Astrocyte (in vitro differentiated cells and primary cell): Measurements from ENCODE around the gene ELOVL1. TPM values are rescaled to one million over a fixed set of nuclear protein-coding genes. Genes with fewer than 3 reads are reported as not detected.
A peak's percentile ranks its signal among the peaks of the same experiment; 100 is the strongest.

ENCODE experiments used
- DNase-seq: peaks from one replicate; pipeline ENCODE4 v3.0.0-alpha.2; 2010; ENCODE audit warnings: low read depth
- FAIRE-seq: peaks from 2 replicates; lab custom pipeline; 2011; peaks lifted over from hg19 to GRCh38; lab: Jason Lieb, UNC
- H2AFZ ChIP-seq: 2 replicates; pipeline ENCODE4 v1.6.0; 2012; ENCODE audit warnings: low read depth, low read length, inconsistent platforms
- H3K27ac ChIP-seq: 2 replicates; pipeline ENCODE4 v1.5.1; 2011; ENCODE audit warnings: low read depth, low read length, inconsistent platforms
- H3K27me3 ChIP-seq: 2 replicates; pipeline ENCODE4 v1.6.0; 2011; ENCODE audit warnings: low read length, inconsistent platforms; ENCODE audit not compliant: insufficient read depth
- H3K36me3 ChIP-seq: 2 replicates; pipeline ENCODE4 v1.5.1; 2011; ENCODE audit warnings: low read length, inconsistent platforms; ENCODE audit not compliant: insufficient read depth
- H3K4me1 ChIP-seq: 2 replicates; pipeline ENCODE4 v1.5.1; 2011; ENCODE audit warnings: low read length, inconsistent platforms; ENCODE audit not compliant: insufficient read depth
- H3K4me2 ChIP-seq: 2 replicates; pipeline ENCODE4 v1.6.0; 2012; ENCODE audit warnings: low read length, inconsistent platforms
- H3K4me3 ChIP-seq: 2 replicates; pipeline ENCODE4 v1.5.1; 2011; ENCODE audit warnings: low read depth, mild to moderate bottlenecking, low read length, inconsistent platforms; ENCODE audit not compliant: insufficient read depth
- H3K79me2 ChIP-seq: 2 replicates; pipeline ENCODE4 v1.6.0; 2012; ENCODE audit warnings: mild to moderate bottlenecking, low read length, inconsistent platforms; ENCODE audit not compliant: insufficient read depth
- H3K9ac ChIP-seq: 2 replicates; pipeline ENCODE4 v1.6.0; 2012; ENCODE audit warnings: mild to moderate bottlenecking, low read length, inconsistent platforms
- H3K9me3 ChIP-seq: 2 replicates; pipeline ENCODE4 v1.5.1; 2012; ENCODE audit warnings: low read depth, mild to moderate bottlenecking, low read length, inconsistent platforms; ENCODE audit not compliant: insufficient read depth
- H4K20me1 ChIP-seq: 2 replicates; pipeline ENCODE4 v1.6.0; 2012; ENCODE audit warnings: low read length, inconsistent platforms; ENCODE audit not compliant: insufficient read depth
- H3K27ac Mint-ChIP-seq: one replicate; pipeline ENCODE4 v1.8.0; 2021; ENCODE audit warnings: mild to moderate bottlenecking, mixed read lengths; ENCODE audit not compliant: unreplicated experiment
- H3K27me3 Mint-ChIP-seq: one replicate; pipeline ENCODE4 v1.8.0; 2021; ENCODE audit warnings: low read depth, mixed read lengths; ENCODE audit not compliant: unreplicated experiment
- H3K36me3 Mint-ChIP-seq: one replicate; pipeline ENCODE4 v1.8.0; 2021; ENCODE audit warnings: low read depth, mixed read lengths; ENCODE audit not compliant: unreplicated experiment
- H3K4me1 Mint-ChIP-seq: one replicate; pipeline ENCODE4 v1.8.0; 2021; ENCODE audit warnings: low read depth, mixed read lengths; ENCODE audit not compliant: unreplicated experiment
- H3K4me3 Mint-ChIP-seq: one replicate; pipeline ENCODE4 v1.8.0; 2021; ENCODE audit warnings: mild to moderate bottlenecking, moderate library complexity, mixed read lengths; ENCODE audit not compliant: unreplicated experiment
- H3K9me3 Mint-ChIP-seq: one replicate; pipeline ENCODE4 v1.8.0; 2021; ENCODE audit warnings: mild to moderate bottlenecking, mixed read lengths; ENCODE audit not compliant: unreplicated experiment
- EZH2 ChIP-seq: IDR thresholded peaks from 2 replicates; pipeline ENCODE4 v1.6.1; 2012; ENCODE audit warnings: mild to moderate bottlenecking, low read length, inconsistent platforms; ENCODE audit not compliant: insufficient read depth
- total RNA-seq: library from RNA; stranded (reverse); gene quantifications from 2 replicates; pipeline ENCODE4 v1.2.1, GENCODE V29; 2021
- TF ChIP-seq, protein P1 (sequence below): IDR thresholded peaks from 2 replicates; pipeline ENCODE4 v1.5.1; 2011; ENCODE audit warnings: low read depth, mild to moderate bottlenecking, inconsistent platforms, low read length, moderate library complexity; ENCODE audit not compliant: insufficient read depth

The ELOVL1 gene
- total RNA-seq, 1 donor from 2014 or later: 131 TPM

DNA sequence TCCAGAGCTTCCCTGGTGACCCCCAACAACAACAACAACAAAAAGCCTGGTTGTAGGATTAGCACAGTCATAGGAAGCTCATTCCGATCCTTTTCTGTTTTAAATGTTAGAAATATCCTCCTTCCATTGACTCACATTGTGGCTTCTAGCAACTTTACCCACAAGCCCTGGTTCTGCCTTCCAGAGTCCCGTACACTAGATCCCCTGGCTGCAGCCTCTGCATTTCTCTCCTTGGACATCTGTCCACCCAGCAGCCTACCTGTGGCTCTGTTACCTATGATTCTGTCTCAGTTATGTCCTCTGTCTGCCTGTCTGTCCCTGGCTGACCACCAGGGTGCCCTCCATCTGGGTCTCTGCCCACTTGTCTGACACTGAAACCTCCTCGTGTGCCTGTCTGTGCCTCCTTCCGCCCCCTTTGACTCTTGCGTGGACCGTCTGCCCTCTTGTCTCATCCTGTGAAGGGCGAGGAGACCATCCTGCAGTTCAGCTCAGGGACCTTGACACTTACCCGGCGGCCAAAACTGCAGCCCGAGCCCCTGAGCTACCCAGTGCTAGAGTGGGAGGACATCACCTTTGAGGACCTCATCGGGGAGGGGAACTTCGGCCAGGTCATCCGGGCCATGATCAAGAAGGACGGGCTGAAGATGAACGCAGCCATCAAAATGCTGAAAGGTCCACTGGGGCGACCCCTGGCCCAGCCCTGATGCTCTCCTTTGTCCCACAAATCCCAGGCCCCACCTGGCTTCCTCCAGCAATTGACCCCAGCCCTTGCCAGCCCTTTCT, 50.9 kb downstream of the ELOVL1 start:
- H3K4me3 ChIP-seq: no peak overlapping the region
- FAIRE-seq (no peak), DNase-seq (no peak)
- H3K27me3 Mint-ChIP-seq: peaks cover 17% of the 10 kb centered on the region
- no peak overlapping the region for H3K27ac ChIP-seq
- no peaks in the 10 kb centered on the region for H3K79me2 ChIP-seq
- H3K4me2 ChIP-seq: no peak overlapping the region
- H3K4me3 Mint-ChIP-seq: peak overlapping the region; percentile 4
- no peaks in the 10 kb centered on the region for H3K9me3 ChIP-seq
- peaks cover 8% of the 10 kb centered on the region for H3K4me1 Mint-ChIP-seq
- H3K36me3 Mint-ChIP-seq: peaks cover 2% of the 10 kb centered on the region
- no peaks in the 10 kb centered on the region for H3K4me1 ChIP-seq
- H2AFZ ChIP-seq: no peak overlapping the region
- peaks cover 2% of the 10 kb centered on the region for H3K9me3 Mint-ChIP-seq
- H3K36me3 ChIP-seq: no peaks in the 10 kb centered on the region
- H3K27ac Mint-ChIP-seq: no peak overlapping the region
- H3K9ac ChIP-seq: no peak overlapping the region
- TF ChIP-seq, protein P1, sequence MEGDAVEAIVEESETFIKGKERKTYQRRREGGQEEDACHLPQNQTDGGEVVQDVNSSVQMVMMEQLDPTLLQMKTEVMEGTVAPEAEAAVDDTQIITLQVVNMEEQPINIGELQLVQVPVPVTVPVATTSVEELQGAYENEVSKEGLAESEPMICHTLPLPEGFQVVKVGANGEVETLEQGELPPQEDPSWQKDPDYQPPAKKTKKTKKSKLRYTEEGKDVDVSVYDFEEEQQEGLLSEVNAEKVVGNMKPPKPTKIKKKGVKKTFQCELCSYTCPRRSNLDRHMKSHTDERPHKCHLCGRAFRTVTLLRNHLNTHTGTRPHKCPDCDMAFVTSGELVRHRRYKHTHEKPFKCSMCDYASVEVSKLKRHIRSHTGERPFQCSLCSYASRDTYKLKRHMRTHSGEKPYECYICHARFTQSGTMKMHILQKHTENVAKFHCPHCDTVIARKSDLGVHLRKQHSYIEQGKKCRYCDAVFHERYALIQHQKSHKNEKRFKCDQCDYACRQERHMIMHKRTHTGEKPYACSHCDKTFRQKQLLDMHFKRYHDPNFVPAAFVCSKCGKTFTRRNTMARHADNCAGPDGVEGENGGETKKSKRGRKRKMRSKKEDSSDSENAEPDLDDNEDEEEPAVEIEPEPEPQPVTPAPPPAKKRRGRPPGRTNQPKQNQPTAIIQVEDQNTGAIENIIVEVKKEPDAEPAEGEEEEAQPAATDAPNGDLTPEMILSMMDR: peak; percentile 4
- no peak for TF ChIP-seq EZH2
- H3K27me3 ChIP-seq: no peaks in the 10 kb centered on the region
- no peaks in the 10 kb centered on the region for H4K20me1 ChIP-seq

DNA sequence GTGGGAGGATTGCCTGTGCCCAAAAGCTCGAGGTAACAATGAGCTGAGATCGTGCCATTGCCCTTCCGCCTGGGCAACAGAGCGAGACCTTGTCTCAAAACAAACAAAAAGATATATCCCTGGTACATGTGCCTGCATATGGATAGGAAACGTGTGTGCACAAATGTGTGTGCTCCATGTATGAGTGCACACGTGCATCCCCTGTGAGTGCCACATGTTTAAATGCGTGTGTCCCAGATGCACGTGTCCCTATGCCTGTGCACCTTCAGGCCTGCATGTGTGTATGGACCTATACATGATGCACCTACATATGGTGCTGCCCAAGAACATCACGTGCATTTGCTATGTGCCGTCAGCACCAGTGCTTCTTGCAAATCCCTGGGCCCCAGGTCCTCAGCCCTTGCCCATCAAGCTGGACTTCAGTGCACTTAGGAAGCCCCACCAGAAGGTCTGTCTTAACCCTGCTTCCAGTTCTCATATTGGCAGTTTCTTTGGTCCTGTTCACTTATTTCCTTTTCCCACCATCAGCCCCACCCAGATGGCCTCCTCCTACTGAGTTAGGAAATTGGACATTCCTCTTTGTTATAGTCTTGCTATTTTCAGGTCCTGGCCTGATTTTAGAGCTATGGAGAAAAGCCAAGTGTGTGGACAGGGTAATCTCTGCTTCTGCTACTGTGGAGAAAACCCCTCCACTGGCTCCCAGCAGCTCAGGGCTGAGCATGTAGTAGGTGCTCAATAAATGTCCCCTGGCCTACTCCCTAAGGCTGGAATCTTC, 51.7 kb downstream of the ELOVL1 start:
- Histone ChIP-seq H3K27ac (no peak overlapping the region), H3K9ac (no peak overlapping the region), H2AFZ (no peak overlapping the region), H4K20me1 (no peaks in the 10 kb centered on the region), H3K4me2 (no peak overlapping the region), H3K4me1 (no peaks in the 10 kb centered on the region), H3K79me2 (no peaks in the 10 kb centered on the region), H3K36me3 (no peaks in the 10 kb centered on the region), H3K9me3 (no peaks in the 10 kb centered on the region), H3K27me3 (no peaks in the 10 kb centered on the region), H3K4me3 (no peak overlapping the region)
- DNase-seq (no peak), FAIRE-seq (no peak)
- Mint-ChIP-seq H3K36me3 (no peaks in the 10 kb centered on the region), H3K4me3 (no peak overlapping the region), H3K4me1 (peaks cover 8% of the 10 kb centered on the region), H3K27me3 (peaks cover 16% of the 10 kb centered on the region), H3K9me3 (peaks cover 2% of the 10 kb centered on the region), H3K27ac (no peak overlapping the region)
- TF ChIP-seq, protein P1: no peak
- TF ChIP-seq EZH2: no peak
